Measurements from ENCODE around the gene GSK3A.

The GSK3A gene

DNA sequence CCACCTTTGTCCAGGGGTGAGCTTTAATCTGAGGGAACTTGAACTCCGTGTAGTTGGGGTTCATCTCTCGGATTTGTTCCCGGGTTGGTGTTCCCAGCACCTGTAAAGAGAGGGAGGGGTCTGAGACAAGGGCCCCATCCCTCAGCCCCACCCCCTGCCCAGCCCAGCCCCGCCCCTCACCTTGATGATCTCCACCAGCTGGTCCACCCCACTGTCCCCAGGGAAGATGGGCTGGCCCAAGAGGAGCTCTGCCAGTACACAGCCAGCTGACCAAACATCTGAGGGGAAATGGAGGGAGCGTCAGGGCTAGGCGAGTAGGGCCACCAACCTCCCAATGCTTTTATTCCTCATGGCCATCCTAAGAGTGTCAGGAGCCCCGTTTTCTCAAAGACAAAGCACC lies 9.3 kb downstream of the GSK3A start:
- no peak for DNase-seq (ENCODE audit: low spot score in 2 of 2)
- ATAC-seq: no peak
- Mint-ChIP-seq H3K4me1 (peaks cover 45% of the 10 kb centered on the region), H3K9me3 (no peaks in the 10 kb centered on the region), H3K4me3 (no peak overlapping the region), H3K27ac (peak overlapping the region; percentile 56), H3K36me3 (peaks cover 97% of the 10 kb centered on the region)

DNA sequence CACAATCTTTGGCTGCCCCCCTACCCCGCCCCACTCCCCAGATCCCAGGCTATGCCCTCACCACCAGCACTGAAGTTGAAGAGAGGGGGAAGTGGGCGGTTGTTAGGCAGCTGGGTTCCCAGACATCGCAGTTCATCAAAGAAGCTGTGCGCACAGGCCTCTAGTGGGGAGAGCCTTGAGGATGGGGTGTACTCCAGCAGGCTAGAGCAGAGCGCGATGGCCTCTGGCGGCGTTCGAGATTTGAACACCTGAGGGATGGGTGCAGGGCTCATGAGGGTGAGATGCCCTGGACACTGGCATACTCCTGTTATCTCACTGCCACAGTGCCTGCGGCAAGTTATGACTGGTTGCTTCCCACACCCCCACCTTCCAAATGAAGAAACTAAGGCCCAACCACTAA lies 10.0 kb downstream of the GSK3A start:
- DNase-seq (ENCODE audit: low spot score in 2 of 2) (no peak), ATAC-seq (no peak)
- peaks cover 99% of the 10 kb centered on the region for H3K36me3 Mint-ChIP-seq
- H3K4me3 Mint-ChIP-seq: no peak overlapping the region
- H3K4me1 Mint-ChIP-seq: peaks cover 45% of the 10 kb centered on the region
- H3K9me3 Mint-ChIP-seq: no peaks in the 10 kb centered on the region
- peak overlapping the region; percentile 89 for H3K27ac Mint-ChIP-seq

DNA sequence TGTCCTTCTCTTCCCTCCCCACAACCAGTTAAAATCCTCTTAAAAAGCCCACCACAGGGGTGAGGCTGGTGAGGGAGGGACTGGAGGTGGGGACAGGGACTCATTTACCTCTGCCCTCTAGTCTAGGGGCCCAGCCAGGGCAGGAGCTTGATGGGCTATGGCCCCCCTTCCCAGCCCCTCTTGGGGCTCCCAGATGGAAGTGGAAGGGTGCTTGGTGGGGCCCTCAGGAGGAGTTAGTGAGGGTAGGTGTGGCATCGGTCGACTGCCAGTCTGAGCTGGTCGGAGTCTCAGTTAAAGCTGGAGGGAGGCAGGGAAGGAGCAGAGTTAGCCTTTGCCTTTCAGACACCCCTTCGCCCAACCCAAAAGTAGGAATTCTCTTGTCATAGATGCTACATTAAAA lies 11.8 kb downstream of the GSK3A start:
- Mint-ChIP-seq H3K9me3 (no peaks in the 10 kb centered on the region), H3K36me3 (peaks cover 99% of the 10 kb centered on the region), H3K4me1 (peaks cover 45% of the 10 kb centered on the region), H3K27ac (peak overlapping the region; percentile 89), H3K4me3 (no peak overlapping the region)
- ATAC-seq: no peak
- no peak for DNase-seq (ENCODE audit: low spot score in 2 of 2)

DNA sequence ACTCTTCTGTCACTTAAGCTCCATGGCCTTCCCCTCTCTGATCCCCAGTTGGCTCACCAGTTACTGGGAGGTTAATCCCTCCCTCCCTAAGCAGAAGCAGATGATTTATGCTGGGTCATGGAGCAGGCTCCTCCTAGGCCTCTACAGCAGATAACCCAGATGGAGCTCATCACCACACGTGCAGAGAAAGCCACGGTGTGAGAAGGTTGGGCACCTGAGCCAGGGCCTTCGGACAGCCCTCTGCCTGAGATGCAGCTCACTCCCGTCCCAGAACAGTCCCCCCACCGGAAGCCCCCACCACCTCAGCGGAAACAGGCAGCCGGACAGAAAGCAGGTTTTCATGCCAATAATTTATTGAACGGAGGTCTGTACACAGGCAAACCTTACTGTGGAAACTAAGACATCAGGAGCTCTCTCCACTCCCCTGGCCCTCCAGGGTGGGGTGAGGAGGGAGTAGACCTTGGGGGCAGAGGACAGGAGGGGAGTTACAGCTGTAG lies 12.5 kb downstream of the GSK3A start:
- peaks cover 97% of the 10 kb centered on the region for H3K36me3 Mint-ChIP-seq
- no peak for ATAC-seq
- no peak for DNase-seq (ENCODE audit: low spot score in 2 of 2)

DNA sequence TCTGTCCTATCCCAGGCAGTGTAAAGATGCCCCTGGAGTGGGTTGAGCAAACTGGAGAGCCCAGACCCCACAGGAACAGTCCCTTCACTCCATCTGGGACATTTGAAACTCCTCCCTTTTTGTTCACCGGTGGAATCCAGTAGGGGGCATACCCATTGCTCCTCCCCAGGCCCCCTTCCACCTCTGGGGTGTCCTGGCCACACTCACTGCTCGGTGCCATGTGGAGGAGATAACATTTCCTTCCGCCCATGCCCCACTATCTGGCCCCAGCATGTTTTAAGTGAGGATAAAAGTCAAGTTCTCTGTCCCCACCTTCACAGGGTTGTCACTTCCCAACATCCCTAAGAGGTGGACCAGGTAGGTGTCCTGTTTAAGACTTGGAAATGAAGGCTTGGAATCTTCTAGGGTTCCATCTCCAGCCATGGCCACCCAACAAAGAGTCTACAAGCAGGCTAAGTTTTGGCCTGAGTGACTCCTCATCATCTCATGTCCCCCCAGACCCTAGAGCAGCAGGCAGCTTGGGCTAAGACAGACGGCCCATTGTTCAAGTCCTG lies 13.0 kb downstream of the GSK3A start:
- H3K4me3 Mint-ChIP-seq: no peak overlapping the region
- peaks cover 97% of the 10 kb centered on the region for H3K36me3 Mint-ChIP-seq
- peaks cover 39% of the 10 kb centered on the region for H3K4me1 Mint-ChIP-seq
- H3K27ac Mint-ChIP-seq: peak overlapping the region; percentile 89
- DNase-seq (ENCODE audit: low spot score in 2 of 2) (no peak), ATAC-seq (no peak)
- no peaks in the 10 kb centered on the region for H3K9me3 Mint-ChIP-seq

More for the DNA sequence above, 12.5 kb downstream of the GSK3A start:
- H3K4me3 Mint-ChIP-seq: no peak overlapping the region
- H3K4me1 Mint-ChIP-seq: peaks cover 39% of the 10 kb centered on the region
- H3K27ac Mint-ChIP-seq: peak overlapping the region; percentile 89
- no peaks in the 10 kb centered on the region for H3K9me3 Mint-ChIP-seq

DNA sequence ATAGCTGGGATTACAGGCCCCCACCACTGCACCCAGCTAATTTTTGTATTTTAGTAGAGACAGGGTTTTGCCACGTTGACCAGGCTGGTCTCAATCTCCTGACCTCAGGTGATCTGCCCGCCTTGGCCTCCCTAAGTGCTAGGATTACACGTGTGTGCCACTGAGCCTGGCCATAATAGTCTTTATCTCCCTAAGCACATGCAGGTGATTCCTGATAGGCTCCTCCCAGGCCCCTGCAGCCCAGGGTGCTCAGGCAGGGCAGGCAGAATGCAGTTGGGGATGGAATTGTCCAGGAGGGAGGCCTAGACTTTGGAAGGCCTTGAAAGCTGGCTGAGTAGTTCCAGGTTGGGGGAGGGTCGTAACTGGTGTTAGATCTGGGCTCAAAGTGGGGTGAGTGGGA lies 13.8 kb downstream of the GSK3A start:
- Mint-ChIP-seq H3K9me3 (no peaks in the 10 kb centered on the region), H3K4me1 (peaks cover 35% of the 10 kb centered on the region), H3K27ac (peak overlapping the region; percentile 89), H3K36me3 (peaks cover 96% of the 10 kb centered on the region), H3K4me3 (no peak overlapping the region)
- DNase-seq (ENCODE audit: low spot score in 2 of 2): no peak
- no peak for ATAC-seq

DNA sequence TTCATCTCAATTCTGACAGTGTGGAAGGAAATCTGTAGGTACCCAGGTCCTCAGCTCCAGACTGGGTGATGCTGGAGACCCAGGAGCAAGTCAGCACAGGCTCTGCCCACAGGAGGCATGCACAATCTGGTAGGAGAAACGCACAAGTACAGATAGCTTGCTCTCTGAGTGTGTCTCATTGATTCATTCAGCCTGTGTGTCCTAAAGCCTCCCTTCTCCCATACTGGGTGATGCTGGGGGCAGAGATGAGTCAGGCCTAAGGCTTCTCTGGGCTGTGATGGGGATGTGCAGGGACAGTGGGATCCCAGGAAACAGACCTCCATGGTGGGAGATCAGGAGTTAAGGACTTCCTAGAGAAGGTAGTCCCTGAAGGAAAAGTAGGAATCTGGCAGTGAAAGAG lies 15.5 kb downstream of the GSK3A start:
- peaks cover 93% of the 10 kb centered on the region for H3K36me3 Mint-ChIP-seq
- H3K4me3 Mint-ChIP-seq: no peak overlapping the region
- DNase-seq (ENCODE audit: low spot score in 2 of 2): no peak
- ATAC-seq: no peak
- peaks cover 43% of the 10 kb centered on the region for H3K4me1 Mint-ChIP-seq
- H3K27ac Mint-ChIP-seq: peak overlapping the region; percentile 77
- H3K9me3 Mint-ChIP-seq: no peaks in the 10 kb centered on the region

DNA sequence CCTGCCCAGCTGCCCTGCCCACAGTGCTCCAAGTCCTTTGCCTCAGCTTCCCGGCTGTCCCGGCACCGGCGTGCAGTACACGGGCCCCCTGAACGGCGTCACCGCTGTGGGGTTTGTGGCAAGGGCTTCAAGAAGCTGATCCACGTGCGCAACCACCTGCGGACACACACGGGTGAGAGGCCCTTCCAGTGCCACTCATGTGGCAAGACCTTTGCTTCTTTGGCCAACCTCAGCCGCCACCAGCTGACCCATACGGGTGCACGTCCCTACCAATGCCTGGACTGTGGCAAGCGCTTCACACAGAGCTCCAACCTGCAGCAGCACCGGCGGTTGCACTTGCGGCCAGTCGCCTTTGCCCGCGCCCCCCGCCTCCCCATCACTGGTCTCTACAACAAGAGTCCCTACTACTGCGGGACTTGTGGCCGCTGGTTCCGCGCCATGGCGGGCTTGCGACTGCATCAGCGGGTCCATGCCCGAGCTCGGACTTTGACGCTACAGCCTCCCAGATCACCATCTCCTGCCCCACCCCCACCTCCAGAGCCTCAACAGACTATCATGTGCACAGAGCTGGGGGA lies 16.6 kb downstream of the GSK3A start:
- peaks cover 82% of the 10 kb centered on the region for H3K36me3 Mint-ChIP-seq
- no peak overlapping the region for H3K27ac Mint-ChIP-seq
- no peak overlapping the region for H3K4me3 Mint-ChIP-seq
- H3K9me3 Mint-ChIP-seq: no peaks in the 10 kb centered on the region
- ATAC-seq: no peak
- no peak for DNase-seq (ENCODE audit: low spot score in 2 of 2)
- peaks cover 47% of the 10 kb centered on the region for H3K4me1 Mint-ChIP-seq

DNA sequence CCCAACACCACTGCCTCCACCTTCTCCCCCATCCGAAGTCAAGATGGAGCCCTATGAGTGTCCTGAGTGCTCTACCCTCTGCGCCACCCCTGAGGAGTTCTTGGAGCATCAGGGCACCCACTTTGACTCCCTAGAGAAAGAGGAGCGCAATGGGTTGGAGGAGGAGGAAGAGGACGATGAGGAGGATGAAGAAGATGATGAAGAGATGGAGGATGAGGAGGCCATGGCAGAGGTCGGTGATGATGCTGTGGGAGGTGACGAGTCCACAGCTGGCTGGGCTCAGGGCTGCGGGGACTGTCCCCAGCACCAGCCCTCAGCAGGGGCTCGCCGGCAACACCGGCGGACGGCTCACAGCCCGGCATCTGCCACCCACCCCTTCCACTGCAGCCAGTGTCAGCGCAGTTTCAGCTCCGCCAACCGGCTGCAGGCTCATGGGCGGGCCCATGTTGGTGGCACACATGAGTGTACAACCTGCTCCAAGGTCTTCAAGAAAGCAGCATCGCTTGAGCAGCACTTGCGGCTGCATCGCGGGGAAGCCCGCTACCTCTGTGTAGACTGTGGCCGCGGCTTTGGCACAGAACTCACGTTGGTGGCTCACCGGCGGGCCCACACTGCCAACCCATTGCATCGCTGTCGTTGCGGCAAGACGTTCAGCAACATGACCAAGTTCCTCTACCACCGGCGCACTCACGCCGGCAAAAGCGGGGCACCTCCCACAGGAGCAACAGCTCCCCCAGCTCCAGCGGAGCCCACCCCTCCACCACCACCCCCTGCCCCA lies 17.3 kb downstream of the GSK3A start:
- H3K27ac Mint-ChIP-seq: no peak overlapping the region
- H3K36me3 Mint-ChIP-seq: peaks cover 78% of the 10 kb centered on the region
- no peak for DNase-seq (ENCODE audit: low spot score in 2 of 2)
- H3K4me1 Mint-ChIP-seq: peaks cover 53% of the 10 kb centered on the region
- no peak for ATAC-seq
- no peak overlapping the region for H3K4me3 Mint-ChIP-seq
- H3K9me3 Mint-ChIP-seq: no peaks in the 10 kb centered on the region

DNA sequence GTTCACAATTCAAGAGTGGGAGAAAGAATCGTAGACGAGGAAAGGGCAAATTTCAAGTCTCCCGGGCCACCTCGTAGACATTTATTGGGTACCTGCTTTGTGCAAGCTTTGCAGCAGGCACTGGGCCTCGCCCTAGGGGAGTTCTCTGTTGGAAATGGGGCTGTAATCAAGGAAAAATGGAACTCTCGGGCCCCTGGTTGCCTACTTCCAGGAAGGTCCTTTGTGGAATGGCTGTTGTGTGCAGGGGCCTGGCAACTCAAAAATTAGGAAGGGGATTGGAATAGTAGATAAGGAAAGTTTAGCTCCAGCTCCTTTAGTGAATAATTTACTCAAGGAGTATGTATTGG lies 21.7 kb downstream of the GSK3A start:
- no peaks in the 10 kb centered on the region for H3K9me3 Mint-ChIP-seq
- ATAC-seq: no peak
- peaks cover 54% of the 10 kb centered on the region for H3K4me1 Mint-ChIP-seq
- H3K36me3 Mint-ChIP-seq: peaks cover 63% of the 10 kb centered on the region
- no peak for DNase-seq (ENCODE audit: low spot score in 2 of 2)
- peak overlapping the region; percentile 99 for H3K27ac Mint-ChIP-seq
- H3K4me3 Mint-ChIP-seq: peak overlapping the region; percentile 94

DNA sequence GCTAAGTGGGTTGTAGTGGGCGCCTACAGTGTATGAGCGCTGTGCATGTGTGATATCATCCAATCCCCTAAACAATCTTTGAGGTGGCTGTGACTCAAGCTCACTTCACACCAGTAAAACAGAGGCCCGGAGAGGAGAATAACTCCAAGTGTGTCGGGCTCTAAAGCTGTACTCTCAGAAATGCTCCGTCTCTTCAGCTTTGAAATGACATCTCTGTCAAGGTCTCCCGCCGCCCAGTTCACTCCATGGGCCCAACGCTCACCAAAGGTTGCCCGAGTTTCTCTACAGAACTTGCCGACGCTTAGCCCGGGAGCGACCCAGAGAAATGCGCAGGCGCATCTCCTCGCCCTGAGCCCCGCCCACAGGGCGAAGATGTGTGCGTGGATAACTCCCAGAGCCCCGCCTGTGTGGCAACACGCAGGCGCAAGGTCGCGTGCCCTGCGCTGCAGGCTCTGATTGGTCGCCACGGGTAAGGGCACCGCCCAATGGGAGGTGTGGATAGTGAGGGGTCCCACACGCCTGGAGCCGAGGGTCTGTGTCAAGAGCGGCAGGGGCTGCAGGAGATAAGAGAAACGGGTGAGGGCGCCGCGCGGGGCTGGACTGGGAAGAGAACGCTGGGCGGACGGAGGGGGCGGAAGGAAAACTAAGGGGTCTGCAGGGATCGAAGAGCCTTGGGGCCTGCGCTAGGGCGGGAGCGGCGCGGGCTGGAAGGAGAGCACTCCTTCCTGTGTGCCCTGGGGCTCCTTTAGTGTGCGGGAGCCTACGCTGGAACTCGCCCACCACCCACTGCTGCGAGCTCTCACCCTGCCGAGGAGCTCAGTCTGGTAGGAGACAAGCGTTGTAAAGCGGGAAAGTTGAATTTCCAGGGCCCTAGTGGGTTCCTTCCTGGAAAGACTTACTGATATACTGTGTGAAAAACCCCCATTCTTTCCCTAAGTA lies 22.3 kb downstream of the GSK3A start, which contains the start of gene ZNF526:
Gene ZNF526 (plus strand): TSS at position 501 of the 939 bp plus-strand sequence. CDS start 4,092 bp downstream, outside the sequence.
- ATAC-seq: peak; percentile 88
- H3K4me1 Mint-ChIP-seq: peaks cover 61% of the 10 kb centered on the region

DNA sequence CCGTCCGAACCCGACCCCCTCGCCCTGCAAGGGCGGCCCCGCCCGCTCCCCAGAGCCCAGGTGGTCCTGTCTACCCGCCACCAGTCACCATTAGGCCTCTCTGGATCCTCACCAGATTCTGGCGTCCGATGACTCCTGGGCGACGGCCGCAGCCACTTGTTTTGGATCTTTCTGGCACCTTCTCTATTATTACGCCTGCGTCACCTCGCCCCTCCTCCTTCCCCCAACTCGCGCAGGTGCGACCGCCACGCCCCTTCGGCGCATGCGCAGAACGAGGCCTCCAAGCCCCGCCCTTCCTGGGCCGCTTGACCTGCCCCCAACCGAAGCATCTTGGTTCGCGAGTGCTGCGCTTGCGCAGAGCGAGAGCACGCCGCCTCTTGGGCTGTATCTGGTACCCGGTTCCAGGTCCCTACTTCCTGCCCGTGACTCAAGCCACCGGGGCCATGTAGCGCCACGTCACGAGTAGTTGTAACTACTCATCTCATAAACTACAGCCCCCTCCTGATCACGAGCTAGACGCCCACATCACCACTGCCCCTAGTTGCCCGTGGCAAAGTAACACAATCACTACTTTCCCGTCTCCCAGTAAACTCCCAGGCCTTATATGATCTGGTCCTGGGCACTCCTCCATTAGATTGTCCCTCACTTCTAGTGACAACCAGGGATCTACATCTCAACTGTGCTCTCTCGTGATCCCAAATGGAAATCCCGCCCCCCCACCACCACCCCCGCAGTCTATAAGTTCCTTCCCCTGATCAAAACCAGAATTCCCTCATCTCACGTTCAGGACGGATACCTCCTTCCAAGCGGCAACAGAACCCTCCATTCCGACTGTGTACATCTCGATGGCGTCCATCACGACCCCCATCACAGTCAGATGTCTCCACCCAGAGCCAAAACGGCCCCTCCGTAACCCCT lies 24.6 kb downstream of the GSK3A start, which contains the start of gene DEDD2:
Gene DEDD2 (minus strand): TSS at position 158 of the 918 bp plus-strand sequence. CDS start 670 bp downstream, outside the sequence.
- no peaks in the 10 kb centered on the region for H3K9me3 Mint-ChIP-seq
- peak; percentile 100 for DNase-seq (ENCODE audit: low spot score in 2 of 2)
- peak within 1 kb of the TSS; percentile 99 for H3K27ac Mint-ChIP-seq
- ATAC-seq: peak; percentile 85
- peak within 1 kb of the TSS; percentile 94 for H3K4me3 Mint-ChIP-seq
- peaks cover 66% of the 10 kb centered on the region for H3K36me3 Mint-ChIP-seq
- H3K4me1 Mint-ChIP-seq: peaks cover 77% of the 10 kb centered on the region

More for the DNA sequence above, 22.3 kb downstream of the GSK3A start, which contains the start of gene ZNF526:
- Mint-ChIP-seq H3K9me3 (no peaks in the 10 kb centered on the region), H3K4me3 (peak within 1 kb of the TSS; percentile 94), H3K27ac (peak within 1 kb of the TSS; percentile 99), H3K36me3 (peaks cover 65% of the 10 kb centered on the region)
- DNase-seq (ENCODE audit: low spot score in 2 of 2): peak; percentile 94 to 98

DNA sequence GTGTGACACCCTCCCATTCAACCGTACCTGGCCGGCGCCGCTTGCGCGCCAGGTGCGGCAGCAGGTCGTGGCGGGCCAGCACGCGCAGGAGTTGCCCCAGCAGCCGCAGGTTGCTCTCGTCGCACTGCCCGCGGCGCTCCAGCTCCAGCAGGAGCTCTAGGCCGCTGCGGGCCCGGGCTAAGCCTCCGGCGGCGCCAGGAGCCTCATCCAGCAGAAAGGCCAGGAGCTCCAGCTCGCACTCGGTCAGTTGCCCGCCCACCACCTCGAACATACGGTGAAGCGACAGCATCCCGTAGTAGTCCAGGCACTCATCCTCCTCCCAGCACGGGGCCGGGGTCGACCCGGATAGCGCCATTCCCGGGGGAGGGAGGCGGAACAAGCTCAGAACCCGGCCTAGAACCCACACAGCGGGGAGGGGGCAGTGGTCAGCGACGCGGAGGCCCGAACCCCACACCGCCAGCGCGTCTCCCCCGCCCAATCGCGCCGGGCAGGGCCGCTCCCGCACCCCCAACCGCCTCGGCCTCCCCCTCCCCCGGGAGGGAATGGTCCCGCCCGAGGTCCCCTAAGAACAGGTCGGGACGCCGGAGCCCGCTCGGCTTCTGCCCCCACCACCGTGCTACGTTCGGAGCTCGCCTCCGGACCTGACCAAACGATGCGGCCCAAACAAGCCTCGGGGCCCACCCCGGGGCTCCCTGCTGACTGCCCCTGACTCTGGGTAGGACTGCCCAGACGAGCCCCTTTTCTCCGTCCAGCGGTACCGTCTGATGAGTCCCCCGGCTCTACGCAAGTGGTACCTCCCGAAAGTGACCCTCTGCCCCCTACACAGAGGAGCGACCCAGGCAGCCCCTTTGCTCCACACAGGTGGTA lies 25.5 kb downstream of the GSK3A start:
- H3K27ac Mint-ChIP-seq: peak overlapping the region; percentile 99
- H3K9me3 Mint-ChIP-seq: no peaks in the 10 kb centered on the region
- DNase-seq (ENCODE audit: low spot score in 2 of 2) (no peak), ATAC-seq (peak; percentile 0)
- H3K4me3 Mint-ChIP-seq: peak overlapping the region; percentile 94
- peaks cover 69% of the 10 kb centered on the region for H3K36me3 Mint-ChIP-seq
- H3K4me1 Mint-ChIP-seq: peaks cover 72% of the 10 kb centered on the region
